ENCODE results near the gene FAM222A.

- no peak for TF ChIP-seq RFX5 (IDR thresholded peaks at IDR 0.05)
- TF ChIP-seq CHD2 (IDR thresholded peaks at IDR 0.05; ENCODE audit: low read length, partially characterized antibody) = no peak
Observed at GRCh38 chr12:109697877-109698468, 15.7 kb upstream of the FAM222A start.

Measured in A549 (cell line).